Erythroblast (primary cell): Measurements from ENCODE around the gene AMH.

Experiments
- GATA1 ChIP-seq: IDR thresholded peaks from 2 replicates; pipeline ENCODE4 v1.6.1; 2011; ENCODE audit warnings: low read depth, mild to moderate bottlenecking, control low read depth, low read length, moderate library complexity
- POLR2A ChIP-seq: IDR thresholded peaks from 2 replicates; pipeline ENCODE4 v1.6.1; 2011; ENCODE audit warnings: mild to moderate bottlenecking, low read length

DNA sequence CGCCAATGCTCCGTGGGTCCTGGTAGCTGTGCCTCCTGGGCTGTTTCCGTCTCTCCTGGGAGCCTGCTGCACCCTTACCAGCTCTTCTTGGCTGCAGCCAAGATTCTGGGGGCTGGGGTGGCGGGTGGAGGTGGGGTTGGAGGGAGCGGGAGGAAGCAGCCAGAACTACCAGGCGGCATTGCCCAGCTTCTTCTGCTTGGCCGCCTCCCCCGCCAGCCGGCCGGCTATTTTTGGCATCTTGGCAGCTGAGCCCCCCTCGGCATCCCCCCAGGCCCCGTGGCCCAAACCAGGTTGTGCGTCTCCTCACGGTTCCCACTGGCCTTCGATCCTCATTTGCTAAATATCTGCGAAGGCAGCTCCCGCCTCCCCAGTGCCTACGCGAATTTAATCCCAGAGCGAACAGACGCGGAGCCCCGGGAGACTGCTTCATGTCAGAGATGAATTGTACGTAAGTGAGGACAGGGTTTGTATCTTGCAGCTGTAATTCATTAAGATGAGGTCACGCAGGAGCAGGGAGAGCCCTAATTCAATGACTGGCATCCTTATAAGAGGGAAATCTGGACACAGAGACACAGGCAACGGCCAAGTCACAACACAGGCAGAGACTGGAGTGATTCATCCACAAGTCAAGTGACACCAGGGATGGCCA is 45.7 kb downstream of the AMH start:
- no peak for TF ChIP-seq POLR2A
- no peak for TF ChIP-seq GATA1
